ENCODE results near the gene TAF15. TPM values are rescaled to one million over a fixed set of nuclear protein-coding genes. Genes with fewer than 3 reads are reported as not detected.

The TAF15 gene
- total and polyA plus RNA-seq, 2 of the 4 experiments (the other 2 are of a cell fraction): 46.8 to 98.0 TPM

DNA sequence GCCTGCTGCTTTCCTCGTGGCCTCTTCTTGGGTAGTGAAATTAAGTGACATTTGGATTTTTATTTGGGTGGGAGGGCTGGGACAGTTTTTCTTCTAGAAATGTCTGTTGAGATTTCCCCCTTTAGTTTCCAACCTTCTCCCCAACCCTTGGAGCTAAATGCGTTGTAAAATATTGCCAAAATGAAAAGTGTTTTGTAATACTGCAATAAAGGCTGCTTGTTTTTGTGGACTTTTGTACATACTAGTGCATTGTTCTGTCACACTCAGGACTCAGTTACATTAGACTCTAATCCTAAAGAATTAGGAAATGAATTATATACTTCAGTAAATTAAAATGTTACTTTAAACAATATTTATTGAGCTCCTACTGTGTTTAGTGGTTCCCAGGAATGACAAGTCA, 37.7 kb downstream of the TAF15 start:
- H3K4me3 ChIP-seq (ENCODE audit: insufficient read depth, low read depth, low read length): no peak overlapping the region
- BruUV-seq (replicated peaks): no TSS peak
- CTCF ChIA-PET: interaction anchor here (1.4 kb wide), 1 partner anchor 10 kb away, joined by 3 read pairs; no protein-coding TSS in a partner anchor

More for the DNA sequence above, 37.7 kb downstream of the TAF15 start:
- Histone ChIP-seq H3K18ac (ENCODE audit: low read depth, low read length) (no peak overlapping the region), H3K27me3 (ENCODE audit: control insufficient read depth, insufficient read depth, low read length) (no peaks in the 10 kb centered on the region), H4K91ac (ENCODE audit: insufficient read depth, low read depth, low read length) (no peak overlapping the region), H4K20me1 (ENCODE audit: insufficient read depth, low read length) (no peaks in the 10 kb centered on the region; the same call in 1 of the 2 replicates), H2AK5ac (ENCODE audit: low read depth, low read length) (no peak overlapping the region), H3K79me1 (ENCODE audit: low read depth in 1 of 2, low read length in 2 of 2) (peaks cover 11 to 13% of the 10 kb centered on the region in 2 experiments; a peak in 3 of 4 replicates), H2AFZ (replicated peaks; ENCODE audit: low read length, poor library complexity) (no peak overlapping the region), H4K5ac (ENCODE audit: low read depth, low read length) (no peak overlapping the region), H4K8ac (ENCODE audit: low read depth in 2 of 2, low read length in 2 of 2) (no peak overlapping the region), H2BK5ac (ENCODE audit: low read depth, low read length, poor library complexity, severe bottlenecking) (no peak overlapping the region), H3K14ac (replicated peaks; ENCODE audit: low read depth, low read length) (no peak overlapping the region), H2AK9ac (replicated peaks; ENCODE audit: low read depth, low read length, poor library complexity) (no peak overlapping the region), H3K56ac (ENCODE audit: extremely low read depth, insufficient read depth, low read length) (no peak overlapping the region), H3K23ac (ENCODE audit: low read depth, low read length) (no peak overlapping the region), H3K9ac (ENCODE audit: low read depth, low read length) (no peak overlapping the region), H3K4me2 (ENCODE audit: low read depth, low read length) (no peak overlapping the region), H2BK120ac (ENCODE audit: low read depth, low read length) (no peak overlapping the region), H3K4me1 (ENCODE audit: control insufficient read depth, insufficient read depth, low read length) (no peaks in the 10 kb centered on the region), H3K9me3 (ENCODE audit: control insufficient read depth, insufficient read depth, low read length) (no peaks in the 10 kb centered on the region), H2BK15ac (ENCODE audit: low read depth, low read length) (no peak overlapping the region), H3K9me1 (ENCODE audit: insufficient read depth, low read length) (no peaks in the 10 kb centered on the region), H3K27ac (ENCODE audit: insufficient read depth, low read length) (no peak overlapping the region), H3K36me3 (ENCODE audit: control insufficient read depth, insufficient read depth, low read length) (peaks cover 39% of the 10 kb centered on the region), H3K4ac (ENCODE audit: low read depth, low read length) (no peak overlapping the region), H2BK20ac (ENCODE audit: low read depth, low read length) (no peak overlapping the region)
- dilution Hi-C loops (cut with HindIII; ENCODE audit: low sequenced_read_pairs, unreplicated experiment) (no loop called here), intact Hi-C loops (cut with micrococcal nuclease) (no loop called here), in situ Hi-C loops (cut with MboI; ENCODE audit: low sequenced_read_pairs) (no loop called here)
- DNase-seq: no peak
- no peak for TF ChIP-seq POLR2A (IDR thresholded peaks at IDR 0.05; ENCODE audit: low read depth, low read length)
- TF ChIP-seq FOS (IDR thresholded peaks at IDR 0.05; ENCODE audit: low read depth, low read length): no peak
- no peak for TF ChIP-seq MXI1 (IDR thresholded peaks at IDR 0.05; ENCODE audit: borderline replicate concordance, low read depth, low read length)
- TF ChIP-seq SMC3 (IDR thresholded peaks at IDR 0.05; ENCODE audit: low read depth, low read length): no peak
- TF ChIP-seq, protein P1, sequence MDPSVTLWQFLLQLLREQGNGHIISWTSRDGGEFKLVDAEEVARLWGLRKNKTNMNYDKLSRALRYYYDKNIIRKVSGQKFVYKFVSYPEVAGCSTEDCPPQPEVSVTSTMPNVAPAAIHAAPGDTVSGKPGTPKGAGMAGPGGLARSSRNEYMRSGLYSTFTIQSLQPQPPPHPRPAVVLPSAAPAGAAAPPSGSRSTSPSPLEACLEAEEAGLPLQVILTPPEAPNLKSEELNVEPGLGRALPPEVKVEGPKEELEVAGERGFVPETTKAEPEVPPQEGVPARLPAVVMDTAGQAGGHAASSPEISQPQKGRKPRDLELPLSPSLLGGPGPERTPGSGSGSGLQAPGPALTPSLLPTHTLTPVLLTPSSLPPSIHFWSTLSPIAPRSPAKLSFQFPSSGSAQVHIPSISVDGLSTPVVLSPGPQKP (IDR thresholded peaks at IDR 0.05; ENCODE audit: borderline replicate concordance, low read depth, low read length): no peak
- TF ChIP-seq RCOR1 (IDR thresholded peaks at IDR 0.05; ENCODE audit: insufficient replicate concordance, low read length): no peak
- TF ChIP-seq, protein P2, sequence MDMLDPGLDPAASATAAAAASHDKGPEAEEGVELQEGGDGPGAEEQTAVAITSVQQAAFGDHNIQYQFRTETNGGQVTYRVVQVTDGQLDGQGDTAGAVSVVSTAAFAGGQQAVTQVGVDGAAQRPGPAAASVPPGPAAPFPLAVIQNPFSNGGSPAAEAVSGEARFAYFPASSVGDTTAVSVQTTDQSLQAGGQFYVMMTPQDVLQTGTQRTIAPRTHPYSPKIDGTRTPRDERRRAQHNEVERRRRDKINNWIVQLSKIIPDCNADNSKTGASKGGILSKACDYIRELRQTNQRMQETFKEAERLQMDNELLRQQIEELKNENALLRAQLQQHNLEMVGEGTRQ (IDR thresholded peaks at IDR 0.05; ENCODE audit: low read depth, low read length): no peak
- no peak for TF ChIP-seq CEBPB (IDR thresholded peaks at IDR 0.05; ENCODE audit: low read depth, low read length)
- TF ChIP-seq, protein P3, sequence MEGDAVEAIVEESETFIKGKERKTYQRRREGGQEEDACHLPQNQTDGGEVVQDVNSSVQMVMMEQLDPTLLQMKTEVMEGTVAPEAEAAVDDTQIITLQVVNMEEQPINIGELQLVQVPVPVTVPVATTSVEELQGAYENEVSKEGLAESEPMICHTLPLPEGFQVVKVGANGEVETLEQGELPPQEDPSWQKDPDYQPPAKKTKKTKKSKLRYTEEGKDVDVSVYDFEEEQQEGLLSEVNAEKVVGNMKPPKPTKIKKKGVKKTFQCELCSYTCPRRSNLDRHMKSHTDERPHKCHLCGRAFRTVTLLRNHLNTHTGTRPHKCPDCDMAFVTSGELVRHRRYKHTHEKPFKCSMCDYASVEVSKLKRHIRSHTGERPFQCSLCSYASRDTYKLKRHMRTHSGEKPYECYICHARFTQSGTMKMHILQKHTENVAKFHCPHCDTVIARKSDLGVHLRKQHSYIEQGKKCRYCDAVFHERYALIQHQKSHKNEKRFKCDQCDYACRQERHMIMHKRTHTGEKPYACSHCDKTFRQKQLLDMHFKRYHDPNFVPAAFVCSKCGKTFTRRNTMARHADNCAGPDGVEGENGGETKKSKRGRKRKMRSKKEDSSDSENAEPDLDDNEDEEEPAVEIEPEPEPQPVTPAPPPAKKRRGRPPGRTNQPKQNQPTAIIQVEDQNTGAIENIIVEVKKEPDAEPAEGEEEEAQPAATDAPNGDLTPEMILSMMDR (conservative IDR thresholded peaks at IDR 0.05; ENCODE audit: low read depth, low read length): no peak
- no peak for TF ChIP-seq MAFK (IDR thresholded peaks at IDR 0.05; ENCODE audit: low read depth, low read length)
- no peak for TF ChIP-seq RAD21 (IDR thresholded peaks at IDR 0.05; ENCODE audit: low read length)
- WGBS, 2 experiments (ENCODE audit: extremely low coverage in 2 of 2, insufficient read length in 1 of 2): no CpG with 5 or more reads among the region's 2 CpGs
- ATAC-seq (ENCODE audit: low read depth): no peak
- POLR2A ChIA-PET (ENCODE audit: unreplicated experiment): no interaction called here

Measured in IMR-90 (cell line).